ENCODE results near the gene ACTN3. TPM values are rescaled to one million over a fixed set of nuclear protein-coding genes. Genes with fewer than 3 reads are reported as not detected.
A peak's percentile ranks its signal among the peaks of the same experiment; 100 is the strongest.
"Not testable (repeated sequence)": the region's sequence is repeated elsewhere in the genome, so short reads cannot be mapped to it uniquely, and the experiment has no call there.

Gene ACTN3
- total RNA-seq, 1 donor from 2014 or later = 0.07 TPM

- H3K27ac Mint-ChIP-seq (ENCODE audit: unreplicated experiment) = no peak overlapping the region
- H3K27me3 Mint-ChIP-seq (ENCODE audit: low read depth) = no peaks in the 10 kb centered on the region
- H3K36me3 Mint-ChIP-seq (ENCODE audit: low read depth) = peaks cover 25% of the 10 kb centered on the region
- no peak for DNase-seq (ENCODE audit: low spot score)
- H3K9me3 Mint-ChIP-seq (ENCODE audit: low read depth) = no peaks in the 10 kb centered on the region
- H3K4me3 Mint-ChIP-seq (ENCODE audit: unreplicated experiment) = no peak overlapping the region
- no peak for TF ChIP-seq CTCF (IDR thresholded peaks at IDR 0.05)
- peaks cover 17% of the 10 kb centered on the region for H3K4me1 Mint-ChIP-seq (ENCODE audit: low read depth)
These were observed 6.9 kb upstream of the ACTN3 start for GRCh38 chr11:66539870-66540213.

DNA sequence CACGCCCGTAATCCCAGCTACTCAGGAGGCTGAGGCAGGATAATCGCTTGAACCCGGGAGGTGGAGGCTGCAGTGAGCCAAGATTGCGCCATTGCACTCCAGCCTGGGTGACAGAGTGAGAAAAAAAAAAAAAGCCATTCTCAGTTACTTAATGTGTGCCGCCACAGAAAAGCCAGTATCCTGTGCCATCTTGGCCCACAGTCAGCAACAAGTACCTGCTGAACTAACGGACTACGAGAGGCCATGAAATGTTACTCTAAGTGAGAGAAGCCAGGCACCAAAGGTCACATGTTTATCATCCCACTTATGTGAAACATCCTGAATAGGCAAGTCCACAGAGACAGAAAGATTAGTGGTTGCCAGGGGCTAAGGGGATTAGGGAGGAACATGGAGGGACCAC, 6.1 kb upstream of the ACTN3 start:
- H3K36me3 Mint-ChIP-seq (ENCODE audit: low read depth) = peaks cover 25% of the 10 kb centered on the region
- not testable (repeated sequence) for DNase-seq (ENCODE audit: low spot score); H3K9me3 Mint-ChIP-seq (ENCODE audit: low read depth); H3K27ac Mint-ChIP-seq (ENCODE audit: unreplicated experiment); H3K27me3 Mint-ChIP-seq (ENCODE audit: low read depth); H3K4me3 Mint-ChIP-seq (ENCODE audit: unreplicated experiment)
- peaks cover 23% of the 10 kb centered on the region for H3K4me1 Mint-ChIP-seq (ENCODE audit: low read depth)

GRCh38 chr11:66541892-66542291, 4.8 kb upstream of the ACTN3 start:
- no peak for TF ChIP-seq CTCF (IDR thresholded peaks at IDR 0.05)
- Mint-ChIP-seq H3K4me1 (ENCODE audit: low read depth) (peaks cover 28% of the 10 kb centered on the region), H3K4me3 (ENCODE audit: unreplicated experiment) (no peak overlapping the region), H3K9me3 (ENCODE audit: low read depth) (no peaks in the 10 kb centered on the region), H3K27ac (ENCODE audit: unreplicated experiment) (no peak overlapping the region), H3K36me3 (ENCODE audit: low read depth) (peaks cover 21% of the 10 kb centered on the region), H3K27me3 (ENCODE audit: low read depth) (no peaks in the 10 kb centered on the region)
- DNase-seq (ENCODE audit: low spot score) = no peak

- Mint-ChIP-seq H3K4me1 (ENCODE audit: low read depth) (peaks cover 28% of the 10 kb centered on the region), H3K27ac (ENCODE audit: unreplicated experiment) (no peak overlapping the region), H3K27me3 (ENCODE audit: low read depth) (no peaks in the 10 kb centered on the region), H3K4me3 (ENCODE audit: unreplicated experiment) (no peak overlapping the region), H3K36me3 (ENCODE audit: low read depth) (peaks cover 19% of the 10 kb centered on the region), H3K9me3 (ENCODE audit: low read depth) (no peaks in the 10 kb centered on the region)
- DNase-seq (ENCODE audit: low spot score) = no peak
- TF ChIP-seq CTCF (IDR thresholded peaks at IDR 0.05) = no peak
These were observed 4.3 kb upstream of the ACTN3 start for GRCh38 chr11:66542362-66542761.

DNA sequence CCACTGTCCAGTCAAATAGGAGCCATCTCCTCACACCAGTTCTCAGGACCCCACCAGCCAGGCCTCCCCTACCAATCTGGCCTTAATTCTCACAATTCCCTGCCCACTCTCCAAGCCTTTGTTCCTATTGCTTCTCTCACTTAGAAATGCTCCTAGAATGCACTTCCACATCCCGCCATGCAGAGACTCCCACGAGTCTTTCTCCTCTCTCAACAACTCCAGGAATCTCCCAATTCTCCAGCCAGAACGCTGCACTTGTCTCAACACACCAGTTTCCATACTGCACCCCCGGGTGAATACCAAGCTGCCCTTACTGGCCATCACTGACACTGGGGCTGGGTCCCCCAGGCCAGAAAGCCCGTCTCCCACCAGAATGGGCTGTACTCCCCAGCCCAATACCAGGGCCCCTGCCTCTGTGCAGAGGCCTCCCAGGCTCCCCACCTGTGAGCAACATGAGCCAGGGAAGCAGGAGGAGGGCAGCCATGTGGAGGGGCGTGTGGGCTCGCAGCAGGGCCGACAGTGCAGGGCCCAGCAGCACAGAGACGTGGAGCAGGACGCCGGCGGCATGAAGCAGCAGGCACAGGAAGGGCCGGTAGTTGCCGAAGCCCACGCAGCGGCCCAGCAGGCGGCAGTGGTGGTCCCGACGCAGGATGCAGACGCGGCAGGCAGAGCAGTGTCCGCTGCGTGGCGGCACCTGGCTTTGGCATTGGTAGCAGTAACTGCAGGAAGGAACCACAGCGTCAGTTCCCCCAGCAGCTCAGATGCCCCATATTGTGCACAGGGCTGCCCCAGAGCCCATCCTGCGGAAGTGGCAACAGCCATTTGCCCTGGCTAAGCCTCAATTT, 3.2 kb upstream of the ACTN3 start:
- Mint-ChIP-seq H3K27ac (ENCODE audit: unreplicated experiment) (no peak overlapping the region), H3K4me3 (ENCODE audit: unreplicated experiment) (peak overlapping the region; percentile 6), H3K4me1 (ENCODE audit: low read depth) (peaks cover 28% of the 10 kb centered on the region), H3K27me3 (ENCODE audit: low read depth) (no peaks in the 10 kb centered on the region), H3K9me3 (ENCODE audit: low read depth) (no peaks in the 10 kb centered on the region), H3K36me3 (ENCODE audit: low read depth) (peaks cover 18% of the 10 kb centered on the region)
- peak; percentile 74 for TF ChIP-seq CTCF (IDR thresholded peaks at IDR 0.05)
- no peak for DNase-seq (ENCODE audit: low spot score)

DNA sequence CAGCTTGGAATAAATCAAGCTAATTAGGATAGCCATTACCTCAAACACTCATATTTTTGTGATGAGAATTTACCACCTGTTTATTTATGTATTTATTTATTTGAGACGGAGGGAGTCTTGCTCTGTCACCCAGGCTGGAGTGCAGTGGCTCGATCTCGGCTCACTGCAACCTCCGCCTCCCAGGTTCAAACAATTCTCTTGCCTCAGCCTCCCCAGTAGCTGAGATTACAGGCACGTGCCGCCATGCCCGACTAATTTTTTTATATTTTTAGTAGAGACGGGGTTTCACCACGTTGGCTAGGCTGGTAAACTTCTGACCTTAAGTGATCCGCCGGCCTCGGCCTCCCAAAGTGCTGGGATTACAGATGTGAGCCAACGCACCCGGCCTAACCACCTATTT, 1.8 kb upstream of the ACTN3 start:
- Mint-ChIP-seq H3K36me3 (ENCODE audit: low read depth) (peaks cover 18% of the 10 kb centered on the region), H3K4me1 (ENCODE audit: low read depth) (peaks cover 28% of the 10 kb centered on the region), H3K4me3 (ENCODE audit: unreplicated experiment) (peak overlapping the region; percentile 81)
- H3K27me3 Mint-ChIP-seq (ENCODE audit: low read depth); H3K27ac Mint-ChIP-seq (ENCODE audit: unreplicated experiment); H3K9me3 Mint-ChIP-seq (ENCODE audit: low read depth); DNase-seq (ENCODE audit: low spot score): not testable (repeated sequence)
